HUES6 (cell line): Measurements from ENCODE around the gene ARID1B.
A peak's percentile ranks its signal among the peaks of the same experiment; 100 is the strongest.

ENCODE experiments used
- H3K27ac ChIP-seq: 2 replicates; pipeline ENCODE4 v1.7.0; 2013; ENCODE audit warnings: low read depth, mild to moderate bottlenecking, low read length, inconsistent platforms
- H3K27me3 ChIP-seq: 2 replicates; pipeline ENCODE4 v1.6.1; 2013; ENCODE audit warnings: low read length; ENCODE audit not compliant: control insufficient read depth, insufficient read depth
- H3K36me3 ChIP-seq: 2 replicates; pipeline ENCODE4 v1.6.1; 2013; ENCODE audit warnings: low read length; ENCODE audit not compliant: control insufficient read depth, insufficient read depth
- H3K4me1 ChIP-seq: 2 replicates; pipeline ENCODE4 v1.6.1; 2013; ENCODE audit warnings: low read length; ENCODE audit not compliant: control insufficient read depth, insufficient read depth
- H3K4me3 ChIP-seq: 2 replicates; pipeline ENCODE4 v1.5.1; 2013; ENCODE audit warnings: low read depth, low read length
- H3K9ac ChIP-seq: one replicate; pipeline ENCODE4 v1.6.1; 2013; ENCODE audit warnings: mild to moderate bottlenecking, low read length
- H3K9me3 ChIP-seq: 2 replicates; pipeline ENCODE4 v1.6.1; 2013; ENCODE audit warnings: low read depth, low read length; ENCODE audit not compliant: control insufficient read depth, insufficient read depth

The ARID1B gene

GRCh38 chr6:156782691-156783320 is 5.6 kb downstream of the ARID1B start:
- Histone ChIP-seq H3K4me1 (peaks cover 26% of the 10 kb centered on the region), H3K27ac (no peak overlapping the region), H3K36me3 (no peaks in the 10 kb centered on the region), H3K4me3 (peak overlapping the region; percentile 86), H3K27me3 (no peaks in the 10 kb centered on the region), H3K9me3 (no peaks in the 10 kb centered on the region), H3K9ac (no peak overlapping the region)

GRCh38 chr6:156783958-156784357 is 6.8 kb downstream of the ARID1B start:
- Histone ChIP-seq H3K27ac (no peak overlapping the region), H3K27me3 (no peaks in the 10 kb centered on the region), H3K9ac (no peak overlapping the region), H3K4me1 (peaks cover 32% of the 10 kb centered on the region), H3K36me3 (no peaks in the 10 kb centered on the region), H3K4me3 (peak overlapping the region; percentile 33), H3K9me3 (no peaks in the 10 kb centered on the region)

GRCh38 chr6:156786652-156787051 is 9.5 kb downstream of the ARID1B start:
- H3K4me3 ChIP-seq, result no peak overlapping the region
- H3K9ac ChIP-seq, result no peak overlapping the region
- H3K27me3 ChIP-seq, result no peaks in the 10 kb centered on the region
- H3K9me3 ChIP-seq, result no peaks in the 10 kb centered on the region
- no peak overlapping the region for H3K27ac ChIP-seq
- H3K4me1 ChIP-seq, result peaks cover 59% of the 10 kb centered on the region
- H3K36me3 ChIP-seq, result no peaks in the 10 kb centered on the region

GRCh38 chr6:156787569-156788492 is 10.7 kb downstream of the ARID1B start:
- Histone ChIP-seq H3K9ac (no peak overlapping the region), H3K36me3 (no peaks in the 10 kb centered on the region), H3K9me3 (no peaks in the 10 kb centered on the region), H3K4me1 (peaks cover 53% of the 10 kb centered on the region), H3K27me3 (no peaks in the 10 kb centered on the region), H3K4me3 (no peak overlapping the region), H3K27ac (no peak overlapping the region)

GRCh38 chr6:156789081-156789943 is 12.1 kb downstream of the ARID1B start:
- Histone ChIP-seq H3K27ac (no peak overlapping the region), H3K4me3 (no peak overlapping the region), H3K4me1 (peaks cover 41% of the 10 kb centered on the region), H3K36me3 (no peaks in the 10 kb centered on the region), H3K9ac (no peak overlapping the region), H3K27me3 (no peaks in the 10 kb centered on the region), H3K9me3 (no peaks in the 10 kb centered on the region)

GRCh38 chr6:156790711-156791319 is 13.6 kb downstream of the ARID1B start:
- Histone ChIP-seq H3K27ac (no peak overlapping the region), H3K9me3 (no peaks in the 10 kb centered on the region), H3K9ac (no peak overlapping the region), H3K4me1 (peaks cover 52% of the 10 kb centered on the region), H3K27me3 (no peaks in the 10 kb centered on the region), H3K4me3 (peak overlapping the region; percentile 15), H3K36me3 (no peaks in the 10 kb centered on the region)

GRCh38 chr6:156791320-156791850 is 14.2 kb downstream of the ARID1B start:
- H3K36me3 ChIP-seq, result no peaks in the 10 kb centered on the region
- H3K27me3 ChIP-seq, result no peaks in the 10 kb centered on the region
- H3K4me1 ChIP-seq, result peaks cover 55% of the 10 kb centered on the region
- H3K9me3 ChIP-seq, result no peaks in the 10 kb centered on the region
- no peak overlapping the region for H3K9ac ChIP-seq
- H3K27ac ChIP-seq, result no peak overlapping the region
- peak overlapping the region; percentile 15 for H3K4me3 ChIP-seq

GRCh38 chr6:156793200-156793599 is 16.0 kb downstream of the ARID1B start:
- H3K36me3 ChIP-seq, result no peaks in the 10 kb centered on the region
- no peaks in the 10 kb centered on the region for H3K27me3 ChIP-seq
- no peak overlapping the region for H3K27ac ChIP-seq
- H3K9ac ChIP-seq, result no peak overlapping the region
- no peaks in the 10 kb centered on the region for H3K9me3 ChIP-seq
- peaks cover 61% of the 10 kb centered on the region for H3K4me1 ChIP-seq
- H3K4me3 ChIP-seq, result no peak overlapping the region

- no peak overlapping the region for H3K27ac ChIP-seq
- no peak overlapping the region for H3K4me3 ChIP-seq
- H3K9ac ChIP-seq, result no peak overlapping the region
- no peaks in the 10 kb centered on the region for H3K36me3 ChIP-seq
- no peaks in the 10 kb centered on the region for H3K9me3 ChIP-seq
- H3K4me1 ChIP-seq, result peaks cover 50% of the 10 kb centered on the region
- no peaks in the 10 kb centered on the region for H3K27me3 ChIP-seq
Observed at GRCh38 chr6:156794546-156795354, 17.6 kb downstream of the ARID1B start.

- H3K9me3 ChIP-seq, result no peaks in the 10 kb centered on the region
- H3K27me3 ChIP-seq, result no peaks in the 10 kb centered on the region
- no peaks in the 10 kb centered on the region for H3K36me3 ChIP-seq
- no peak overlapping the region for H3K9ac ChIP-seq
- H3K4me1 ChIP-seq, result peaks cover 40% of the 10 kb centered on the region
- H3K4me3 ChIP-seq, result no peak overlapping the region
- H3K27ac ChIP-seq, result no peak overlapping the region
Observed at GRCh38 chr6:156795825-156796224, 18.6 kb downstream of the ARID1B start.
